ENCODE measurements around the gene NRIP1. TPM values are rescaled to one million over a fixed set of nuclear protein-coding genes. Genes with fewer than 3 reads are reported as not detected.
A peak's percentile ranks its signal among the peaks of the same experiment; 100 is the strongest.

The NRIP1 gene
- total RNA-seq, 1 experiment from 2014 or later, result 14.6 TPM

DNA sequence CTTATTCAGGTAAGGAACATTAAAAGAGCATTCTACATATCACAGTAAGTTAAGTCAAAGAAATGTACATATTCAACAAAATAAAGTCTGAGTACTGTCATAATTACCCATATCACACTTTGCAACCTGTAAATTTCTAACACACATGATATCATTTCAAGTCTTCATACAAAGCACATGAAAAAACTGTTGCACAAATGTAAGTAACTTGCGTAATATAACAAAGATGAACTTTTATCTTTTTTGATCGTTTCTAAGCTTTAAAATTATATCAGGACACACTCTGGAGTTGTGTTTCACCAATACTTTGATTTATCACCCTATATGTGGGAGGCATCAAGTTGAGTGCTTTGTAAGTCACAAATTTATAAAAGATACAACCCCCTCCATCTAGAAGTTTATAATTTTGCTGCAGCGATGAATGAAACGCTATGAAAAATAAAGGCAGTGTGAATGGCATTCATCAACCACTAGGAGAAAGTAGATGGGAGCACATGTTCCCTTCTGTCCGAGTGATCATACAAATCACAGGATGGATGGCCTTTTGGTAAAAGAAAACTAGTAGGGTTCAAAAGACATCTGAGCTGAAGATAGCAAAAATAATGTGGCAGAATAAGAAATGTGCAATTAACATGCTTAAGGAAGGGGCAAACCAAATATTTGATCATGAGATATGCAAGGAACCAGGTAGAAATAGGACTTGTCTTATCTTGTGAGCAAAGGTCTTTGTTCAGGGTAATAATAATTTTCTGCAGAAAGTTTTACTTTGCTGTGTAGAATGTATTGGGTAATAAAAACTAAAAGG lies 27.5 kb downstream of the NRIP1 start:
- CTCF ChIA-PET, result no interaction called here
- DNase-seq (ENCODE audit: low spot score), result no peak
- peaks cover 29% of the 10 kb centered on the region for H3K4me1 ChIP-seq (ENCODE audit: insufficient read depth, low read length, poor library complexity, severe bottlenecking)
- no peak for TF ChIP-seq EZH2 (IDR thresholded peaks at IDR 0.05; ENCODE audit: borderline replicate concordance, low read depth, low read length, poor library complexity, severe bottlenecking)
- TF ChIP-seq, protein P1, sequence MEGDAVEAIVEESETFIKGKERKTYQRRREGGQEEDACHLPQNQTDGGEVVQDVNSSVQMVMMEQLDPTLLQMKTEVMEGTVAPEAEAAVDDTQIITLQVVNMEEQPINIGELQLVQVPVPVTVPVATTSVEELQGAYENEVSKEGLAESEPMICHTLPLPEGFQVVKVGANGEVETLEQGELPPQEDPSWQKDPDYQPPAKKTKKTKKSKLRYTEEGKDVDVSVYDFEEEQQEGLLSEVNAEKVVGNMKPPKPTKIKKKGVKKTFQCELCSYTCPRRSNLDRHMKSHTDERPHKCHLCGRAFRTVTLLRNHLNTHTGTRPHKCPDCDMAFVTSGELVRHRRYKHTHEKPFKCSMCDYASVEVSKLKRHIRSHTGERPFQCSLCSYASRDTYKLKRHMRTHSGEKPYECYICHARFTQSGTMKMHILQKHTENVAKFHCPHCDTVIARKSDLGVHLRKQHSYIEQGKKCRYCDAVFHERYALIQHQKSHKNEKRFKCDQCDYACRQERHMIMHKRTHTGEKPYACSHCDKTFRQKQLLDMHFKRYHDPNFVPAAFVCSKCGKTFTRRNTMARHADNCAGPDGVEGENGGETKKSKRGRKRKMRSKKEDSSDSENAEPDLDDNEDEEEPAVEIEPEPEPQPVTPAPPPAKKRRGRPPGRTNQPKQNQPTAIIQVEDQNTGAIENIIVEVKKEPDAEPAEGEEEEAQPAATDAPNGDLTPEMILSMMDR (conservative IDR thresholded peaks at IDR 0.05; ENCODE audit: low read depth, low read length), result no peak
- POLR2A ChIA-PET (ENCODE audit: low non-redundant PET), result no interaction called here
- H3K9me3 ChIP-seq (ENCODE audit: low read depth, low read length, poor library complexity, severe bottlenecking), result no peaks in the 10 kb centered on the region
- no peak overlapping the region for H3K4me3 ChIP-seq (ENCODE audit: low read depth, low read length, poor library complexity, severe bottlenecking)
- intact Hi-C loops (cut with micrococcal nuclease; ENCODE audit: unreplicated experiment), result no loop called here
- no TSS peak for BruUV-seq (replicated peaks)
- no peaks in the 10 kb centered on the region for H3K27me3 ChIP-seq (replicated peaks; ENCODE audit: insufficient read depth, low read depth, low read length, poor library complexity)
- H3K27ac ChIP-seq (ENCODE audit: low read depth, low read length, poor library complexity, severe bottlenecking), result no peak overlapping the region
- H3K36me3 ChIP-seq (ENCODE audit: insufficient read depth, low read length, poor library complexity, severe bottlenecking), result no peaks in the 10 kb centered on the region

DNA sequence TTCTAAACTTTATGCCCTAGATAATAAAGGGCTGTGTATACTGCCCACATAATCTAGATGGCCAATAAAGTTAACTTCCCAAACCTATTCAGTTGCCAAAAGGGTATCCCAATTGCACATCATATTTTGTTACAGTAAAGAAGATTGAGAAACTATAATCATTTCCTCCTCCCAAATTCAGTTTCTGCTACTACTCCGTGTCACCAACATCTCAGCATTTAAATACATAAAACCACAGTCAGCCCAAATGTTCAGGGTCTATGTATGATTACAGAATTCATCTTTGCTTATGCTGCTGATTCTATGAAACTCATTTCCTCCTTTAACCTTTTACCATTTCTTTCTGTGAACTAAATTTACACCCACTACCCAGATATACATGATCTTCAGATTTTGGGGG lies 28.6 kb downstream of the NRIP1 start:
- no peaks in the 10 kb centered on the region for H3K36me3 ChIP-seq (ENCODE audit: insufficient read depth, low read length, poor library complexity, severe bottlenecking)
- peaks cover 29% of the 10 kb centered on the region for H3K4me1 ChIP-seq (ENCODE audit: insufficient read depth, low read length, poor library complexity, severe bottlenecking)
- H3K27ac ChIP-seq (ENCODE audit: low read depth, low read length, poor library complexity, severe bottlenecking), result no peak overlapping the region
- ChIA-PET CTCF (no interaction called here), POLR2A (ENCODE audit: low non-redundant PET) (no interaction called here)
- no peak overlapping the region for H3K4me3 ChIP-seq (ENCODE audit: low read depth, low read length, poor library complexity, severe bottlenecking)
- intact Hi-C loops (cut with micrococcal nuclease; ENCODE audit: unreplicated experiment), result no loop called here
- no peak for DNase-seq (ENCODE audit: low spot score)
- TF ChIP-seq EZH2 (IDR thresholded peaks at IDR 0.05; ENCODE audit: borderline replicate concordance, low read depth, low read length, poor library complexity, severe bottlenecking), result no peak
- no peaks in the 10 kb centered on the region for H3K27me3 ChIP-seq (replicated peaks; ENCODE audit: insufficient read depth, low read depth, low read length, poor library complexity)
- no TSS peak for BruUV-seq (replicated peaks)
- no peaks in the 10 kb centered on the region for H3K9me3 ChIP-seq (ENCODE audit: low read depth, low read length, poor library complexity, severe bottlenecking)

DNA sequence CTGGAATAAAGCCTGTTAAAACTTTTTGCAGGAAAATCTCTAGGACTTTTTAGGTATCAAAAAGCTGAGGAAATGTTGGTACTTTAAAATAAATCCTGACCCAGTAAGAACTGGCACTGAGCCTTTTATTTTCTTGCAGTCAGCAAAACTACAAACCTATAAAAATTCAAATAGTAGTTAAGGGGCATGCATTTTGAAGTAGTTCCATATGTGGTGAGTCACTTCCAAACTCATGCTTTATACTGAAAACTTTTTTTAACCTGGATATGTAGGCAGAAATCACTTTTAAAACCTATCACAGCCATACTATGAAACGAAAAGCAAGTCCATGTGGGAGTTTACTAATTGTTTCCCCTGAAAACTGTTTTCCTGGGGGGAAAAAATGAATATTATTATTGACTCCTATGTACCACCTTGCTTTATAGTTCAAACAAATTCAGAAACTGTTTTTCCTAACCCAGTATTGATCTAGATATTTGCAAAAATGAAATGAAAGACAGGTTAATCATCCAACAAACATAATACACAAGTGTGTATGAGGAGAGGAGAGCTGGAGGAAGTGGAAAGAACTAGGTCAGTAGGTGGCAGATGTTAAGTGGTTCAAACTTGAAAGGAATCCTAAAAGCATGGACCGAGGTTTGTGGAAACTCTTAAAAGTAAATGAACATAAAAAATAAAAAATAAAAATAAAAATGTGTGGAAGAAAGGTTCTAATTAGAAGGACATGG lies 30.5 kb downstream of the NRIP1 start:
- BruUV-seq (replicated peaks), result no TSS peak
- no peaks in the 10 kb centered on the region for H3K27me3 ChIP-seq (replicated peaks; ENCODE audit: insufficient read depth, low read depth, low read length, poor library complexity)
- CTCF ChIA-PET, result no interaction called here
- DNase-seq (ENCODE audit: low spot score), result peak; percentile 67
- intact Hi-C loops (cut with micrococcal nuclease; ENCODE audit: unreplicated experiment), result no loop called here
- no peak for TF ChIP-seq EZH2 (IDR thresholded peaks at IDR 0.05; ENCODE audit: borderline replicate concordance, low read depth, low read length, poor library complexity, severe bottlenecking)
- TF ChIP-seq, protein P1 (conservative IDR thresholded peaks at IDR 0.05; ENCODE audit: low read depth, low read length), result no peak
- H3K9me3 ChIP-seq (ENCODE audit: low read depth, low read length, poor library complexity, severe bottlenecking), result no peaks in the 10 kb centered on the region
- peaks cover 31% of the 10 kb centered on the region for H3K4me1 ChIP-seq (ENCODE audit: insufficient read depth, low read length, poor library complexity, severe bottlenecking)
- POLR2A ChIA-PET (ENCODE audit: low non-redundant PET), result no interaction called here
- H3K4me3 ChIP-seq (ENCODE audit: low read depth, low read length, poor library complexity, severe bottlenecking), result peak overlapping the region; percentile 6
- no peaks in the 10 kb centered on the region for H3K36me3 ChIP-seq (ENCODE audit: insufficient read depth, low read length, poor library complexity, severe bottlenecking)
- H3K27ac ChIP-seq (ENCODE audit: low read depth, low read length, poor library complexity, severe bottlenecking), result peak overlapping the region; percentile 76
